Measurements from ENCODE around the gene KRTAP10-7.
"Not testable (repeated sequence)": the region's sequence is repeated elsewhere in the genome, so short reads cannot be mapped to it uniquely, and the experiment has no call there.

Gene KRTAP10-7

GRCh38 chr21:44636209-44637017, 36.0 kb downstream of the KRTAP10-7 start:
- no peak for DNase-seq (ENCODE audit: low spot score)

- no peak for DNase-seq (ENCODE audit: low spot score)
These were observed 36.8 kb downstream of the KRTAP10-7 start, which contains the start of gene KRTAP10-10 for GRCh38 chr21:44637018-44637850. TSS of gene KRTAP10-10 (plus strand) at chr21:44637356. CDS start at chr21:44637418, 62 bp downstream.

- not testable (repeated sequence) for DNase-seq (ENCODE audit: low spot score)
These were observed 37.5 kb downstream of the KRTAP10-7 start for GRCh38 chr21:44637851-44638348.

- DNase-seq (ENCODE audit: low spot score), result not testable (repeated sequence)
These were observed 38.3 kb downstream of the KRTAP10-7 start for GRCh38 chr21:44638506-44639330.

- DNase-seq (ENCODE audit: low spot score), result no peak
These were observed 38.9 kb downstream of the KRTAP10-7 start for GRCh38 chr21:44639331-44639655.

GRCh38 chr21:44640761-44641160, 40.4 kb downstream of the KRTAP10-7 start:
- DNase-seq (ENCODE audit: low spot score), result no peak

- no peak for DNase-seq (ENCODE audit: low spot score)
These were observed 43.4 kb downstream of the KRTAP10-7 start for GRCh38 chr21:44643741-44644310.

- DNase-seq (ENCODE audit: low spot score), result no peak
These were observed 44.5 kb downstream of the KRTAP10-7 start for GRCh38 chr21:44644878-44645277.

GRCh38 chr21:44646366-44647221, 46.2 kb downstream of the KRTAP10-7 start, which contains the start of gene KRTAP10-11:
TSS of gene KRTAP10-11 (plus strand) at chr21:44646414. CDS start at chr21:44646459, 45 bp downstream.
- not testable (repeated sequence) for DNase-seq (ENCODE audit: low spot score)

GRCh38 chr21:44647222-44647552, 46.8 kb downstream of the KRTAP10-7 start:
- no peak for DNase-seq (ENCODE audit: low spot score)

- DNase-seq (ENCODE audit: low spot score), result no peak
These were observed 48.3 kb downstream of the KRTAP10-7 start for GRCh38 chr21:44648557-44649311.

GRCh38 chr21:44649521-44650100, 49.2 kb downstream of the KRTAP10-7 start:
- no peak for DNase-seq (ENCODE audit: low spot score)

- no peak for DNase-seq (ENCODE audit: low spot score)
These were observed 50.0 kb downstream of the KRTAP10-7 start for GRCh38 chr21:44650265-44650972.

GRCh38 chr21:44650973-44651675, 50.7 kb downstream of the KRTAP10-7 start:
- DNase-seq (ENCODE audit: low spot score), result no peak
